Ecto neural progenitor cell (in vitro differentiated cells): ENCODE data around the gene UTF1.
"Not testable (repeated sequence)": the region's sequence is repeated elsewhere in the genome, so short reads cannot be mapped to it uniquely, and the experiment has no call there.

ENCODE experiments used
- DNase-seq: peaks from one replicate; pipeline ENCODE4 v3.0.0-alpha.2; 2018; ENCODE audit warnings: low spot score

UTF1 gene

GRCh38 chr10:133227256-133227655 lies 2.8 kb upstream of the UTF1 start:
- DNase-seq: no peak

GRCh38 chr10:133229265-133230043 lies 563 bp upstream of the UTF1 start:
- no peak for DNase-seq

GRCh38 chr10:133230387-133231195 lies 574 bp downstream of the UTF1 start:
- no peak for DNase-seq

GRCh38 chr10:133231244-133231945 lies 1.4 kb downstream of the UTF1 start:
- DNase-seq: no peak

- DNase-seq: no peak
Measured at GRCh38 chr10:133231946-133232574, 2.0 kb downstream of the UTF1 start.

GRCh38 chr10:133234796-133235195 lies 4.8 kb downstream of the UTF1 start:
- DNase-seq: not testable (repeated sequence)

GRCh38 chr10:133235265-133235855 lies 5.3 kb downstream of the UTF1 start:
- DNase-seq: no peak

GRCh38 chr10:133235932-133236331 lies 5.9 kb downstream of the UTF1 start:
- DNase-seq: no peak

- no peak for DNase-seq
Measured at GRCh38 chr10:133236401-133237240, 6.6 kb downstream of the UTF1 start.

- DNase-seq: peak; percentile 70
Measured at GRCh38 chr10:133237241-133237587, 7.2 kb downstream of the UTF1 start.

- peak; percentile 72 for DNase-seq
Measured at GRCh38 chr10:133237588-133238465, 7.8 kb downstream of the UTF1 start, which contains the start of gene VENTX. VENTX (plus strand) TSS chr10:133237855; CDS start chr10:133237915, 60 bp downstream.

- peak; percentile 50 for DNase-seq
Measured at GRCh38 chr10:133238466-133238804, 8.4 kb downstream of the UTF1 start.

GRCh38 chr10:133239990-133240389 lies 10.0 kb downstream of the UTF1 start:
- no peak for DNase-seq

GRCh38 chr10:133241501-133242205 lies 11.6 kb downstream of the UTF1 start:
- no peak for DNase-seq

GRCh38 chr10:133242611-133243356 lies 12.8 kb downstream of the UTF1 start:
- DNase-seq: no peak

GRCh38 chr10:133243593-133243992 lies 13.6 kb downstream of the UTF1 start:
- DNase-seq: no peak

GRCh38 chr10:133245439-133246235 lies 15.6 kb downstream of the UTF1 start:
- DNase-seq: no peak

- no peak for DNase-seq
Measured at GRCh38 chr10:133246236-133246626, 16.2 kb downstream of the UTF1 start.
